Neural progenitor cell (in vitro differentiated cells): ENCODE measurements around the gene BCHE. TPM values are rescaled to one million over a fixed set of nuclear protein-coding genes. Genes with fewer than 3 reads are reported as not detected.
"Not testable (repeated sequence)": the region's sequence is repeated elsewhere in the genome, so short reads cannot be mapped to it uniquely, and the experiment has no call there.

Source experiments
- DNase-seq: peaks from one replicate; pipeline ENCODE4 v3.0.0-alpha.2; 2016; ENCODE audit warnings: low spot score
- H2AFZ ChIP-seq: fragments of 200-600 bp; sonication (generic); replicated peaks from 2 replicates; pipeline ENCODE4 v1.6.1; 2016; ENCODE audit warnings: antibody characterized with exemption
- H3F3A ChIP-seq: fragments of 200-600 bp; sonication (generic); 2 replicates; pipeline ENCODE4 v1.6.1; 2016; ENCODE audit warnings: antibody characterized with exemption, low read depth
- H3K27ac ChIP-seq: fragments of 200-600 bp; sonication (generic); 2 replicates; pipeline ENCODE4 v1.5.1; 2016; ENCODE audit warnings: mild to moderate bottlenecking
- H3K27me3 ChIP-seq: fragments of 200-600 bp; sonication (generic); 2 replicates; pipeline ENCODE4 v1.6.1; 2016; ENCODE audit warnings: mild to moderate bottlenecking, moderate library complexity
- H3K36me3 ChIP-seq: fragments of 200-600 bp; sonication (generic); 2 replicates; pipeline ENCODE4 v1.5.1; 2016
- H3K4me1 ChIP-seq: fragments of 200-600 bp; sonication (generic); 2 replicates; pipeline ENCODE4 v1.6.1; 2016; ENCODE audit warnings: mixed run types
- H3K4me2 ChIP-seq: fragments of 200-600 bp; sonication (generic); 2 replicates; pipeline ENCODE4 v1.6.1; 2016
- H3K4me3 ChIP-seq: fragments of 200-600 bp; sonication (generic); 2 replicates; pipeline ENCODE4 v1.5.1; 2016
- H3K79me2 ChIP-seq: fragments of 200-600 bp; sonication (generic); 2 replicates; pipeline ENCODE4 v1.6.1; 2016; ENCODE audit warnings: low read depth
- H3K9ac ChIP-seq: fragments of 200-600 bp; sonication (generic); 2 replicates; pipeline ENCODE4 v1.6.1; 2016
- H3K9me3 ChIP-seq: fragments of 200-600 bp; sonication (generic); 2 replicates; pipeline ENCODE4 v1.5.1; 2016; ENCODE audit warnings: low read depth
- H4K20me1 ChIP-seq: fragments of 200-600 bp; sonication (generic); 2 replicates; pipeline ENCODE4 v1.6.1; 2016; ENCODE audit warnings: low read depth
- H3K27ac Mint-ChIP-seq: 3 replicates; pipeline ENCODE4 v1.8.0; 2021; ENCODE audit warnings: mixed read lengths
- H3K27me3 Mint-ChIP-seq: 2 replicates; pipeline ENCODE4 v1.8.0; 2022; ENCODE audit warnings: low read depth, mild to moderate bottlenecking, inconsistent platforms, moderate library complexity, mixed read lengths; ENCODE audit not compliant: insufficient read depth
- H3K36me3 Mint-ChIP-seq: 3 replicates; pipeline ENCODE4 v1.8.0; 2021; ENCODE audit warnings: mixed read lengths
- H3K4me1 Mint-ChIP-seq: 3 replicates; pipeline ENCODE4 v1.8.0; 2021; ENCODE audit warnings: mixed read lengths
- H3K4me3 Mint-ChIP-seq: 3 replicates; pipeline ENCODE4 v1.8.0; 2021; ENCODE audit warnings: mild to moderate bottlenecking, moderate library complexity, mixed read lengths
- H3K9me3 Mint-ChIP-seq: 3 replicates; pipeline ENCODE4 v1.8.0; 2020; ENCODE audit warnings: mixed read lengths
- EZH2 ChIP-seq: fragments of 200-600 bp; sonication (generic); IDR thresholded peaks from 2 replicates; pipeline ENCODE4 v1.6.1; 2017; ENCODE audit warnings: antibody characterized with exemption, mild to moderate bottlenecking, moderate library complexity
- EZH2phosphoT487 ChIP-seq: fragments of 200-600 bp; sonication (generic); IDR thresholded peaks from 2 replicates; pipeline ENCODE4 v1.6.1; 2017; ENCODE audit warnings: antibody characterized with exemption
- total RNA-seq: library from RNA; depleted of rRNA; stranded (reverse); fragments of >200 nt; gene quantifications from 2 replicates; pipeline ENCODE4 v1.2.3, GENCODE V29; 2015; ENCODE audit warnings: low replicate concordance
- TF ChIP-seq, protein P1 (sequence below): fragments of 200-600 bp; sonication (generic); IDR thresholded peaks from 2 replicates; pipeline ENCODE4 v1.5.1; 2017; ENCODE audit warnings: antibody characterized with exemption, mild to moderate bottlenecking

The BCHE gene
- total RNA-seq, 1 donor from 2014 or later: 15.2 TPM

DNA sequence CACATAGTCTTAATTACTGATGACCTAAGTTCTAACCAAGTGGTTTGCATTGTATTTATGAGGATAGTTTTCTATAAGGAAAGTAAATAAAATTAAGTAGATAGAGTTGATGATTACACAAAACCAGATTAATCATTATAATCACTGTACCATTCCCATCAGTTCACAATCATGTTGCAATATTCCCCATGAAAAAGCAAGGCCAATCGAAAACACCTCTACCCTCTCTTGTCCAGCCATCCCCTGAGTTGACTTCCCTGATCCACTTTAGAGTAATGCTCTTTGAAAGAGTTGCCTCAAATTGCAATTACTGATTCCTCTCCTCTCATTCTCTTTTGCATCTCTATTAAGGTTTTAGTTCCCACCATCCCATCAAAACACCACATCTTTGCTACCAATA is 21.0 kb downstream of the BCHE start:
- Mint-ChIP-seq H3K4me3 (no peak overlapping the region), H3K27ac (no peak overlapping the region), H3K4me1 (no peaks in the 10 kb centered on the region), H3K27me3 (no peaks in the 10 kb centered on the region), H3K36me3 (no peaks in the 10 kb centered on the region), H3K9me3 (no peaks in the 10 kb centered on the region)
- Histone ChIP-seq H3K36me3 (no peaks in the 10 kb centered on the region), H3K9me3 (no peaks in the 10 kb centered on the region), H3F3A (no peaks in the 10 kb centered on the region), H3K27me3 (no peaks in the 10 kb centered on the region), H4K20me1 (no peaks in the 10 kb centered on the region), H3K4me3 (no peak overlapping the region), H3K4me1 (no peaks in the 10 kb centered on the region), H3K27ac (no peak overlapping the region), H3K9ac (no peak overlapping the region), H3K4me2 (no peak overlapping the region), H3K79me2 (no peaks in the 10 kb centered on the region), H2AFZ (no peak overlapping the region)
- TF ChIP-seq, protein P1, sequence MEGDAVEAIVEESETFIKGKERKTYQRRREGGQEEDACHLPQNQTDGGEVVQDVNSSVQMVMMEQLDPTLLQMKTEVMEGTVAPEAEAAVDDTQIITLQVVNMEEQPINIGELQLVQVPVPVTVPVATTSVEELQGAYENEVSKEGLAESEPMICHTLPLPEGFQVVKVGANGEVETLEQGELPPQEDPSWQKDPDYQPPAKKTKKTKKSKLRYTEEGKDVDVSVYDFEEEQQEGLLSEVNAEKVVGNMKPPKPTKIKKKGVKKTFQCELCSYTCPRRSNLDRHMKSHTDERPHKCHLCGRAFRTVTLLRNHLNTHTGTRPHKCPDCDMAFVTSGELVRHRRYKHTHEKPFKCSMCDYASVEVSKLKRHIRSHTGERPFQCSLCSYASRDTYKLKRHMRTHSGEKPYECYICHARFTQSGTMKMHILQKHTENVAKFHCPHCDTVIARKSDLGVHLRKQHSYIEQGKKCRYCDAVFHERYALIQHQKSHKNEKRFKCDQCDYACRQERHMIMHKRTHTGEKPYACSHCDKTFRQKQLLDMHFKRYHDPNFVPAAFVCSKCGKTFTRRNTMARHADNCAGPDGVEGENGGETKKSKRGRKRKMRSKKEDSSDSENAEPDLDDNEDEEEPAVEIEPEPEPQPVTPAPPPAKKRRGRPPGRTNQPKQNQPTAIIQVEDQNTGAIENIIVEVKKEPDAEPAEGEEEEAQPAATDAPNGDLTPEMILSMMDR: no peak
- no peak for TF ChIP-seq EZH2
- no peak for TF ChIP-seq EZH2phosphoT487
- DNase-seq: no peak

DNA sequence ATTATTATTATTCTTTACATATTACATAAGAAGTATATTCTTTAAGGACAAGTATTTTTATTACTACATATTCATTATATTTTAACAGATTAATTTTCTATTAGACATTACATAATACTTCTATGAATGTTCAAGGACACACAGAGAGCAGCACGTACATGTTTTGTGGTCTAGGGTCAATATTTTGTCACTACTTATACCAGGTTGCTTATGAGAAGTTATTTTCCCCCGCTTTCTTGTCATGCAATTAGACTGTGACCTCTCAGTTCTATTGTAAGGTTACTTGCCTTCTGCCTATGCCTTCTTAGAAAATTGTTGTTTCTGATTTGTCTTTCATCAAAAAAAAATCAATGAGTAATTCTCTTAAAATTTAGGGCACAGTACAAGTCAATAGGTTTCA is 21.5 kb downstream of the BCHE start:
- H3K4me3 Mint-ChIP-seq: no peak overlapping the region
- TF ChIP-seq, protein P1: no peak
- no peak for TF ChIP-seq EZH2
- no peak for DNase-seq
- no peak overlapping the region for H3K27ac Mint-ChIP-seq
- no peaks in the 10 kb centered on the region for H3K4me1 Mint-ChIP-seq
- H3K4me2 ChIP-seq: no peak overlapping the region
- no peaks in the 10 kb centered on the region for H3K27me3 Mint-ChIP-seq
- no peak overlapping the region for H2AFZ ChIP-seq
- H3K27ac ChIP-seq: no peak overlapping the region
- H3K9me3 Mint-ChIP-seq: no peaks in the 10 kb centered on the region
- H3K9me3 ChIP-seq: no peaks in the 10 kb centered on the region
- no peaks in the 10 kb centered on the region for H3K36me3 ChIP-seq
- H3K79me2 ChIP-seq: no peaks in the 10 kb centered on the region
- H3K27me3 ChIP-seq: no peaks in the 10 kb centered on the region
- H3K4me1 ChIP-seq: no peaks in the 10 kb centered on the region
- H3K9ac ChIP-seq: no peak overlapping the region
- no peaks in the 10 kb centered on the region for H3F3A ChIP-seq
- no peaks in the 10 kb centered on the region for H3K36me3 Mint-ChIP-seq
- H3K4me3 ChIP-seq: no peak overlapping the region
- no peaks in the 10 kb centered on the region for H4K20me1 ChIP-seq

DNA sequence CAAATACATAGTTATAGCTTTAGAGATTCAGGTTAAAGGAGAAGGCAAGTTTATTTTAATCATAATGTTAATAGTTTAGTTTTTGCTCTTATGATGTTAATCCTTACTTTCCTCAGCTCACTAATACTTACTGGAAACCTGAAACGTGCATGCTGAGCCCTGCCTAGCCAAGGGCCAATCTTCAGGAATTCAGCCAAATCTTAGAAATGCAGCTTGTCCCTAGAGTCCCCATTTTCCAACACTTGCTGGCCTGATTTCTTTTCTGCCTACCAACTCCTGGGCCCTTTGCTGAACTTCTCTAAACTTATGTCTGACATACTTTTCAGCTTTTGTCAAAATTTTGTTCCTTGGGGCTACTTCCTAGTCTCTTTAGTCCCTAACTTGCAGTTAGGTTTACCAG is 22.8 kb downstream of the BCHE start:
- no peaks in the 10 kb centered on the region for H3F3A ChIP-seq
- Mint-ChIP-seq H3K4me1 (no peaks in the 10 kb centered on the region), H3K9me3 (no peaks in the 10 kb centered on the region), H3K36me3 (no peaks in the 10 kb centered on the region), H3K27me3 (no peaks in the 10 kb centered on the region), H3K4me3 (no peak overlapping the region), H3K27ac (no peak overlapping the region)
- DNase-seq: no peak
- H3K4me2 ChIP-seq: no peak overlapping the region
- no peak overlapping the region for H2AFZ ChIP-seq
- no peaks in the 10 kb centered on the region for H3K9me3 ChIP-seq
- H3K79me2 ChIP-seq: no peaks in the 10 kb centered on the region
- no peak overlapping the region for H3K4me3 ChIP-seq
- H4K20me1 ChIP-seq: no peaks in the 10 kb centered on the region
- no peak for TF ChIP-seq EZH2phosphoT487
- TF ChIP-seq, protein P1: no peak
- TF ChIP-seq EZH2: no peak
- no peaks in the 10 kb centered on the region for H3K36me3 ChIP-seq
- H3K27me3 ChIP-seq: no peaks in the 10 kb centered on the region
- H3K27ac ChIP-seq: no peak overlapping the region
- no peak overlapping the region for H3K9ac ChIP-seq
- H3K4me1 ChIP-seq: no peaks in the 10 kb centered on the region

DNA sequence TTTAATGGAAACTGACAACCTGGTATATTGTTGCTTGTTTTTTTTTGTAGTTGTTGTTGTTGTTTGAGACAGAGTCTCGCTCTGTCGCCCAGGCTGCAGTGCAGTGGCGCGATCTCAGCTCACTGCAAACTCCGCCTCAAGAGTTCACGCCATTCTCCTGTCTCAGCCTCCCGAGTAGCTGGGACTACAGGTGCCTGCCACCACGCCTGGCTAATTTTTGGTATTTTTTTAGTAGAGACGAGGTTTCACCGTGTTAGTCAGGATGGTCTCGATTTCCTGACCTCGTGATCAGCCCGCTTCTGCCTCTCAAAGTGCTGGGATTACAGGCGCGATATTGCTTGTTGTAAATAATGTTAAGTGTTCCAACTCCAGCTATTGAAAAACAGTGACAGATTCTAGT is 29.3 kb downstream of the BCHE start:
- H3K9me3 Mint-ChIP-seq, H3K27ac ChIP-seq, DNase-seq, H3K79me2 ChIP-seq, H3K36me3 Mint-ChIP-seq, H3K27me3 ChIP-seq, H3K27ac Mint-ChIP-seq, H3K4me3 Mint-ChIP-seq, H3K27me3 Mint-ChIP-seq, H3K4me2 ChIP-seq, H4K20me1 ChIP-seq, H3K4me1 ChIP-seq, H3K36me3 ChIP-seq, H3K9me3 ChIP-seq, H3K4me1 Mint-ChIP-seq, H3F3A ChIP-seq, H3K4me3 ChIP-seq, H3K9ac ChIP-seq, H2AFZ ChIP-seq: not testable (repeated sequence)
